WTC11 (cell line): Measurements from ENCODE around the gene CDKL5. TPM values are rescaled to one million over a fixed set of nuclear protein-coding genes. Genes with fewer than 3 reads are reported as not detected.
A peak's percentile ranks its signal among the peaks of the same experiment; 100 is the strongest.

Source experiments
- ATAC-seq: fragments of 200-7000 bp; cut with Tn5 transposase; 2 replicates; pipeline ENCODE4 v1.10.0; 2021; ENCODE audit warnings: mild to moderate bottlenecking, moderate library complexity
- CTCF ChIA-PET: fragments of 300-600 bp; sonication (Branson Sonifier 250); formaldehyde crosslinking; loops from one replicate; lab custom pipeline; 2021; ENCODE audit warnings: antibody characterized with exemption; lab: Charles Lee
- POLR2A ChIA-PET: fragments of 350-600 bp; sonication (Branson Sonifier 250); formaldehyde crosslinking; loops from one replicate; lab custom pipeline; 2021; ENCODE audit warnings: antibody characterized with exemption; lab: Charles Lee
- DNase-seq: peaks from one replicate; pipeline ENCODE4 v3.0.0; 2021; ENCODE audit warnings: low spot score
- H3K27ac Mint-ChIP-seq: 2 replicates; pipeline ENCODE4 v1.8.0; 2021; ENCODE audit warnings: mixed read lengths
- H3K27me3 Mint-ChIP-seq: 2 replicates; pipeline ENCODE4 v1.8.0; 2021; ENCODE audit warnings: low read depth, mild to moderate bottlenecking, moderate library complexity, mixed read lengths
- H3K36me3 Mint-ChIP-seq: 2 replicates; pipeline ENCODE4 v1.8.0; 2021; ENCODE audit warnings: mixed read lengths
- H3K4me1 Mint-ChIP-seq: 2 replicates; pipeline ENCODE4 v1.8.0; 2022; ENCODE audit warnings: mixed read lengths
- H3K4me3 Mint-ChIP-seq: 2 replicates; pipeline ENCODE4 v1.8.0; 2021; ENCODE audit warnings: mild to moderate bottlenecking, moderate library complexity, mixed read lengths
- H3K9me3 Mint-ChIP-seq: 2 replicates; pipeline ENCODE4 v1.8.0; 2021; ENCODE audit warnings: mixed read lengths
- AR ChIP-seq: fragments of 250-450 bp; sonication (Bioruptor Pico); IDR thresholded peaks from 2 replicates; pipeline ENCODE4 v1.9.0; 2021; ENCODE audit warnings: mild to moderate bottlenecking
- ATF1 ChIP-seq: sonication (generic); formaldehyde crosslinking; IDR thresholded peaks from 2 replicates; pipeline ENCODE4 v1.8.1; 2023; ENCODE audit warnings: mild to moderate bottlenecking, moderate library complexity, missing genetic modification reagents
- EMX1 ChIP-seq: fragments of 250-450 bp; sonication (Bioruptor Pico); IDR thresholded peaks from 2 replicates; pipeline ENCODE4 v1.8.0; 2021; ENCODE audit warnings: mild to moderate bottlenecking
- KAT7 ChIP-seq: sonication (generic); formaldehyde crosslinking; IDR thresholded peaks from 2 replicates; pipeline ENCODE4 v1.8.1; 2023; ENCODE audit warnings: missing genetic modification reagents, mild to moderate bottlenecking, borderline replicate concordance
- NFE2L1 ChIP-seq: sonication (generic); formaldehyde crosslinking; IDR thresholded peaks from 2 replicates; pipeline ENCODE4 v1.8.1; 2023; ENCODE audit warnings: missing genetic modification reagents
- NR3C1 ChIP-seq: sonication (generic); formaldehyde crosslinking; conservative IDR thresholded peaks from 2 replicates; pipeline ENCODE4 v1.8.1; 2023; ENCODE audit warnings: low read depth, mild to moderate bottlenecking, missing genetic modification reagents
- PREB ChIP-seq: sonication (generic); formaldehyde crosslinking; IDR thresholded peaks from 2 replicates; pipeline ENCODE4 v1.8.1; 2022; ENCODE audit warnings: mild to moderate bottlenecking, missing genetic modification reagents, moderate library complexity, borderline replicate concordance
- SMAD3 ChIP-seq: sonication (generic); formaldehyde crosslinking; IDR thresholded peaks from 2 replicates; pipeline ENCODE4 v1.8.0; 2022; ENCODE audit warnings: missing genetic modification reagents, mild to moderate bottlenecking, borderline replicate concordance
- SOX15 ChIP-seq: fragments of 250-450 bp; sonication (Bioruptor Pico); IDR thresholded peaks from 2 replicates; pipeline ENCODE4 v1.9.0; 2021; ENCODE audit warnings: mild to moderate bottlenecking
- STAT6 ChIP-seq: sonication (generic); formaldehyde crosslinking; conservative IDR thresholded peaks from 2 replicates; pipeline ENCODE4 v1.8.1; 2023; ENCODE audit warnings: mild to moderate bottlenecking, low read depth, missing genetic modification reagents, moderate library complexity
- ZBTB21 ChIP-seq: sonication (generic); formaldehyde crosslinking; IDR thresholded peaks from 2 replicates; pipeline ENCODE4 v1.8.1; 2023; ENCODE audit warnings: mild to moderate bottlenecking, missing genetic modification reagents, borderline replicate concordance
- ZNF138 ChIP-seq: sonication (generic); formaldehyde crosslinking; conservative IDR thresholded peaks from 2 replicates; pipeline ENCODE4 v1.8.1; 2022; ENCODE audit warnings: mild to moderate bottlenecking, moderate library complexity, missing genetic modification reagents
- ZNF263 ChIP-seq: sonication (generic); formaldehyde crosslinking; IDR thresholded peaks from 2 replicates; pipeline ENCODE4 v1.8.1; 2022; ENCODE audit warnings: low read depth, mild to moderate bottlenecking, moderate library complexity, missing genetic modification reagents
- ZNF396 ChIP-seq: fragments of 250-450 bp; sonication (Bioruptor Pico); IDR thresholded peaks from 2 replicates; pipeline ENCODE4 v1.8.0; 2021; ENCODE audit warnings: mild to moderate bottlenecking, moderate library complexity, borderline replicate concordance
- ZNF416 ChIP-seq: fragments of 250-450 bp; sonication (Bioruptor Pico); IDR thresholded peaks from 2 replicates; pipeline ENCODE4 v1.9.0; 2021; ENCODE audit warnings: mild to moderate bottlenecking, inconsistent platforms
- ZNF423 ChIP-seq: fragments of 250-450 bp; sonication (Bioruptor Pico); IDR thresholded peaks from 2 replicates; pipeline ENCODE4 v2.1.2; 2022; ENCODE audit warnings: mild to moderate bottlenecking, moderate library complexity
- total RNA-seq: library from RNA; stranded (reverse); gene quantifications from 3 replicates; pipeline ENCODE4 v1.2.3, GENCODE V29; 2021
- TF ChIP-seq, protein P1 (sequence below): sonication (generic); formaldehyde crosslinking; IDR thresholded peaks from 2 replicates; pipeline ENCODE4 v1.8.1; 2022; ENCODE audit warnings: low read depth, mild to moderate bottlenecking, moderate library complexity, missing genetic modification reagents, borderline replicate concordance
- TF ChIP-seq, protein P2 (sequence below): sonication (generic); formaldehyde crosslinking; IDR thresholded peaks from 2 replicates; pipeline ENCODE4 v1.8.1; 2023; ENCODE audit warnings: mild to moderate bottlenecking, missing genetic modification reagents

The CDKL5 gene
- total RNA-seq, 1 experiment from 2014 or later = 13.6 TPM

GRCh38 chrX:18448416-18448815 lies 23.0 kb downstream of the CDKL5 start:
- no peak for ATAC-seq

GRCh38 chrX:18449236-18449635 lies 23.8 kb downstream of the CDKL5 start:
- no peak for DNase-seq
- no peak for ATAC-seq
- Mint-ChIP-seq H3K36me3 (no peaks in the 10 kb centered on the region), H3K4me1 (peaks cover 39% of the 10 kb centered on the region), H3K4me3 (no peak overlapping the region), H3K27me3 (no peaks in the 10 kb centered on the region), H3K9me3 (no peaks in the 10 kb centered on the region), H3K27ac (0 out of 2 replicates have a peak overlapping the region, but pooled peaks have one; percentile 48)
- ChIA-PET POLR2A (no interaction called here), CTCF (interaction anchor here (0.6 kb wide), 1 partner anchor 17 kb away, joined by 3 read pairs; no protein-coding TSS in a partner anchor)
- TF ChIP-seq ZNF138 (CRISPR knock-in tag) = no peak
- TF ChIP-seq EMX1 = no peak
- no peak for TF ChIP-seq PREB (CRISPR knock-in tag)
- no peak for TF ChIP-seq ZNF423 (CRISPR knock-in tag)
- no peak for TF ChIP-seq AR (CRISPR knock-in tag)
- TF ChIP-seq SMAD3 (CRISPR knock-in tag) = no peak
- no peak for TF ChIP-seq ZBTB21 (CRISPR knock-in tag)
- TF ChIP-seq NFE2L1 (CRISPR knock-in tag) = no peak
- TF ChIP-seq ZNF396 = no peak
- TF ChIP-seq ATF1 = no peak
- TF ChIP-seq SOX15 (CRISPR knock-in tag) = no peak

More at GRCh38 chrX:18448416-18448815, 23.0 kb downstream of the CDKL5 start:
- H3K4me3 Mint-ChIP-seq = no peak overlapping the region
- POLR2A ChIA-PET = no interaction called here
- TF ChIP-seq ZNF263 (CRISPR knock-in tag) = no peak
- no peak for TF ChIP-seq KAT7 (CRISPR knock-in tag)
- no peak for TF ChIP-seq ZNF138 (CRISPR knock-in tag)
- TF ChIP-seq STAT6 (CRISPR knock-in tag) = no peak
- no peak for TF ChIP-seq NR3C1 (CRISPR knock-in tag)
- TF ChIP-seq, protein P1, sequence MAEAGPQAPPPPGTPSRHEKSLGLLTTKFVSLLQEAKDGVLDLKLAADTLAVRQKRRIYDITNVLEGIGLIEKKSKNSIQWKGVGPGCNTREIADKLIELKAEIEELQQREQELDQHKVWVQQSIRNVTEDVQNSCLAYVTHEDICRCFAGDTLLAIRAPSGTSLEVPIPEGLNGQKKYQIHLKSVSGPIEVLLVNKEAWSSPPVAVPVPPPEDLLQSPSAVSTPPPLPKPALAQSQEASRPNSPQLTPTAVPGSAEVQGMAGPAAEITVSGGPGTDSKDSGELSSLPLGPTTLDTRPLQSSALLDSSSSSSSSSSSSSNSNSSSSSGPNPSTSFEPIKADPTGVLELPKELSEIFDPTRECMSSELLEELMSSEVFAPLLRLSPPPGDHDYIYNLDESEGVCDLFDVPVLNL = no peak
- TF ChIP-seq, protein P2, sequence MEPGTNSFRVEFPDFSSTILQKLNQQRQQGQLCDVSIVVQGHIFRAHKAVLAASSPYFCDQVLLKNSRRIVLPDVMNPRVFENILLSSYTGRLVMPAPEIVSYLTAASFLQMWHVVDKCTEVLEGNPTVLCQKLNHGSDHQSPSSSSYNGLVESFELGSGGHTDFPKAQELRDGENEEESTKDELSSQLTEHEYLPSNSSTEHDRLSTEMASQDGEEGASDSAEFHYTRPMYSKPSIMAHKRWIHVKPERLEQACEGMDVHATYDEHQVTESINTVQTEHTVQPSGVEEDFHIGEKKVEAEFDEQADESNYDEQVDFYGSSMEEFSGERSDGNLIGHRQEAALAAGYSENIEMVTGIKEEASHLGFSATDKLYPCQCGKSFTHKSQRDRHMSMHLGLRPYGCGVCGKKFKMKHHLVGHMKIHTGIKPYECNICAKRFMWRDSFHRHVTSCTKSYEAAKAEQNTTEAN = no peak
- TF ChIP-seq ZNF416 (CRISPR knock-in tag) = no peak
- TF ChIP-seq NFE2L1 (CRISPR knock-in tag) = no peak
- TF ChIP-seq, all 79 proteins: peak for 0
- CTCF ChIA-PET = no interaction called here
- Mint-ChIP-seq H3K27ac (no peak overlapping the region; the same call in 1 of the 2 replicates), H3K4me1 (peaks cover 46% of the 10 kb centered on the region), H3K9me3 (no peaks in the 10 kb centered on the region), H3K36me3 (no peaks in the 10 kb centered on the region), H3K27me3 (no peaks in the 10 kb centered on the region)
- no peak for DNase-seq
